ENCODE measurements around the gene ZBTB48. TPM values are rescaled to one million over a fixed set of nuclear protein-coding genes. Genes with fewer than 3 reads are reported as not detected.
"Not testable (repeated sequence)": the region's sequence is repeated elsewhere in the genome, so short reads cannot be mapped to it uniquely, and the experiment has no call there.

Gene ZBTB48
- total RNA-seq, 1 donor from 2014 or later, result 106 TPM

DNA sequence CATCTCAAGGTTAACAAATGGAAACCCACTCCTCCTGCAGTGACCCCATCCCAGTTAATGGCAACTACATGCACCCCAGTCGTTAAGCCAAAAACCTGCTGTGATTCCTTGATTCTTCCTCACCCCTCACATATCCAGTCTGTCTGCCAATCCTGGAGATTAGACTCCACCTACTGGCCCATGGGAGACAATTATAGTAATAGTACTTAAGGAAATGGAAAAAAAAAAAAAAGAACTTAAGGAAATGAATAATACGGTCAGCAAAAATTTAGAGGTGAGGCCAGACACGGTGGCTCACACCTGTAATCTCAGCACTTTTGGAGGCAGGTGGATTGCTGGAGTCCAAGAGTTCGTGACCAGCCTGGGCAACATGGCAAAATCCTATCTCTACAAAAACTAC, 32.5 kb upstream of the ZBTB48 start:
- TF ChIP-seq CTCF (IDR thresholded peaks at IDR 0.05), result no peak
- H3K27me3 ChIP-seq, result no peaks in the 10 kb centered on the region
- H3K9me3 ChIP-seq, result no peaks in the 10 kb centered on the region
- DNase-seq (ENCODE audit: low spot score in 2 of 2), result no peak
- H3K4me3 ChIP-seq, result no peak overlapping the region
- H3K27ac ChIP-seq, result no peak overlapping the region
- no peaks in the 10 kb centered on the region for H3K4me1 ChIP-seq
- intact Hi-C loops (cut with DNase I), result no loop called here
- H3K36me3 ChIP-seq, result peaks cover 58 to 68% of the 10 kb centered on the region in 2 donors

- H3K4me1 ChIP-seq, result peaks cover 9 to 20% of the 10 kb centered on the region in 2 donors
- H3K27me3 ChIP-seq, result no peaks in the 10 kb centered on the region
- H3K36me3 ChIP-seq, result peaks cover 11 to 15% of the 10 kb centered on the region in 2 donors
- peak; percentile 96 to 97 (median 97) for TF ChIP-seq CTCF (IDR thresholded peaks at IDR 0.05)
- peak; percentile 73 to 96 for DNase-seq (ENCODE audit: low spot score in 2 of 2)
- H3K9me3 ChIP-seq, result no peaks in the 10 kb centered on the region
- intact Hi-C loops (cut with DNase I), result loop anchor here (1.0 to 10.0 kb wide), 9 partner anchors 25 to 159 kb away; partner anchors contain the start of genes ACOT7, DNAJC11, PLEKHG5 and ZBTB48
- H3K4me3 ChIP-seq, result peak within 1 kb of the TSS; percentile 65 to 98
- peak within 1 kb of the TSS; percentile 66 to 70 for H3K27ac ChIP-seq
Observed at GRCh38 chr1:6554031-6554906, 25.5 kb upstream of the ZBTB48 start, which contains the start of gene NOL9. Gene NOL9, minus strand, starts transcription at chr1:6554513. Its CDS starts 11 bp downstream, at chr1:6554502.

- no peaks in the 10 kb centered on the region for H3K9me3 ChIP-seq
- peaks cover 9 to 20% of the 10 kb centered on the region in 2 donors for H3K4me1 ChIP-seq
- peak in 1 of 2 donors; percentile 80 for DNase-seq (ENCODE audit: low spot score in 2 of 2)
- intact Hi-C loops (cut with DNase I), result loop anchor here (1.0 to 10.0 kb wide), 9 partner anchors 24 to 160 kb away; partner anchors contain the start of genes ACOT7, DNAJC11, PLEKHG5 and ZBTB48
- H3K27me3 ChIP-seq, result no peaks in the 10 kb centered on the region
- TF ChIP-seq CTCF (IDR thresholded peaks at IDR 0.05), result no peak
- H3K36me3 ChIP-seq, result peaks cover 2 to 6% of the 10 kb centered on the region in 2 donors
- peak within 1 kb of the TSS; percentile 66 to 70 for H3K27ac ChIP-seq
- H3K4me3 ChIP-seq, result peak within 1 kb of the TSS; percentile 65 to 98
Observed at GRCh38 chr1:6554907-6555778, 24.7 kb upstream of the ZBTB48 start, which contains the start of gene TAS1R1. Gene TAS1R1, plus strand, starts transcription at chr1:6555307. Its CDS starts 67 bp downstream, at chr1:6555374.

GRCh38 chr1:6557597-6557996, 22.2 kb upstream of the ZBTB48 start:
- intact Hi-C loops (cut with DNase I), result loop anchor here (10.0 kb wide), 1 partner anchor 163 kb away; the partner anchor contains the start of gene ACOT7
- DNase-seq (ENCODE audit: low spot score in 2 of 2), result no peak

GRCh38 chr1:6559161-6559560, 20.6 kb upstream of the ZBTB48 start:
- DNase-seq (ENCODE audit: low spot score in 2 of 2); H3K27ac ChIP-seq; H3K9me3 ChIP-seq; H3K27me3 ChIP-seq; H3K4me3 ChIP-seq; H3K36me3 ChIP-seq: not testable (repeated sequence)
- H3K4me1 ChIP-seq, result peaks cover 3 to 10% of the 10 kb centered on the region in 2 donors
- intact Hi-C loops (cut with DNase I), result loop anchor here (10.0 kb wide), 1 partner anchor 164 kb away; the partner anchor contains the start of gene ACOT7

More at GRCh38 chr1:6557597-6557996, 22.2 kb upstream of the ZBTB48 start:
- Histone ChIP-seq H3K4me1 (peaks cover 9 to 20% of the 10 kb centered on the region in 2 donors), H3K27me3 (no peaks in the 10 kb centered on the region), H3K4me3 (no peak overlapping the region), H3K9me3 (no peaks in the 10 kb centered on the region), H3K36me3 (no peaks in the 10 kb centered on the region), H3K27ac (no peak overlapping the region)
- no peak for TF ChIP-seq CTCF (IDR thresholded peaks at IDR 0.05)

All from ascending aorta (tissue), 2 donors.